Naive thymus-derived CD4-positive, alpha-beta T cell (primary cell): ENCODE measurements around the gene ARX. TPM values are rescaled to one million over a fixed set of nuclear protein-coding genes. Genes with fewer than 3 reads are reported as not detected.

ENCODE experiments used
- ATAC-seq: fragments of 150-1000 bp; cut with Tn5 transposase; 2 replicates; pipeline ENCODE4 v1.10.0; 2021; ENCODE audit warnings: mild to moderate bottlenecking, moderate library complexity
- CTCF ChIA-PET: fragments of 350-600 bp; sonication (Branson Sonifier 250); formaldehyde crosslinking; loops from one replicate; lab custom pipeline; 2021; ENCODE audit warnings: antibody characterized with exemption; lab: Charles Lee
- POLR2A ChIA-PET: fragments of 350-600 bp; sonication (Branson Sonifier 250); formaldehyde crosslinking; loops from one replicate; lab custom pipeline; 2021; ENCODE audit warnings: antibody characterized with exemption, inconsistent platforms; lab: Charles Lee
- DNase-seq, 9 donors: peaks; one replicate each; pipeline versions ENCODE4 v3.0.0 to v3.0.0-alpha.2; 2020 to 2022; ENCODE audit warnings: mixed read lengths in 1 of 9
- H3K27ac ChIP-seq: one replicate; pipeline ENCODE4 v1.7.0; 2013; ENCODE audit warnings: mild to moderate bottlenecking, low read depth, low read length, moderate library complexity
- H3K27me3 ChIP-seq, 2 donors: one replicate each; pipeline ENCODE4 v1.7.0; 2013; ENCODE audit warnings: low read length in 2 of 2, mild to moderate bottlenecking in 2 of 2, moderate library complexity in 2 of 2; ENCODE audit not compliant: control insufficient read depth in 2 of 2, insufficient read depth in 2 of 2
- H3K36me3 ChIP-seq, 3 experiments: 1 replicate in 2 of 3; 2 replicates in 1 of 3; pipeline ENCODE4 v1.7.0; 2013; ENCODE audit warnings: low read length in 3 of 3, mild to moderate bottlenecking in 3 of 3, moderate library complexity in 1 of 3; ENCODE audit not compliant: insufficient read depth in 3 of 3, control insufficient read depth in 2 of 3
- H3K4me1 ChIP-seq, 2 donors: one replicate each; pipeline ENCODE4 v1.7.0; 2013; ENCODE audit warnings: low read length in 2 of 2, mild to moderate bottlenecking in 2 of 2, moderate library complexity in 1 of 2; ENCODE audit not compliant: control insufficient read depth in 2 of 2, insufficient read depth in 2 of 2
- H3K4me3 ChIP-seq: 2 replicates; pipeline ENCODE4 v1.7.0; 2013; ENCODE audit warnings: mild to moderate bottlenecking, low read length
- H3K9me3 ChIP-seq, 3 experiments: 1 replicate in 2 of 3; 2 replicates in 1 of 3; pipeline ENCODE4 v1.7.0; 2013; ENCODE audit warnings: low read length in 3 of 3; ENCODE audit not compliant: control insufficient read depth in 2 of 3
- H3K27ac Mint-ChIP-seq, 9 donors: one replicate each; pipeline ENCODE4 v1.8.0; 2020 to 2022; ENCODE audit warnings: mixed read lengths in 9 of 9, mild to moderate bottlenecking in 8 of 9, moderate library complexity in 5 of 9, inconsistent platforms in 2 of 9
- H3K27me3 Mint-ChIP-seq, 5 donors: one replicate each; pipeline ENCODE4 v1.8.0; 2021 to 2022; ENCODE audit warnings: mixed read lengths in 5 of 5, mild to moderate bottlenecking in 1 of 5
- H3K36me3 Mint-ChIP-seq, 5 donors: one replicate each; pipeline ENCODE4 v1.8.0; 2020 to 2022; ENCODE audit warnings: mixed read lengths in 5 of 5, mild to moderate bottlenecking in 3 of 5, inconsistent platforms in 1 of 5
- H3K4me1 Mint-ChIP-seq, 7 donors: one replicate each; pipeline ENCODE4 v1.8.0; 2020 to 2022; ENCODE audit warnings: mixed read lengths in 7 of 7, mild to moderate bottlenecking in 3 of 7, inconsistent platforms in 1 of 7
- H3K4me3 Mint-ChIP-seq, 10 donors: one replicate each; pipeline ENCODE4 v1.8.0; 2020 to 2022; ENCODE audit warnings: mild to moderate bottlenecking in 10 of 10, mixed read lengths in 10 of 10, moderate library complexity in 6 of 10, inconsistent platforms in 2 of 10
- H3K9me3 Mint-ChIP-seq, 11 donors: one replicate each; pipeline ENCODE4 v1.8.0; 2020 to 2022; ENCODE audit warnings: mixed read lengths in 11 of 11, mild to moderate bottlenecking in 4 of 11, inconsistent platforms in 1 of 11, moderate library complexity in 1 of 11
- intact Hi-C, 2 donors: fragments of 100-400 bp; cut with micrococcal nuclease; formaldehyde crosslinking; loops; one replicate each; pipeline ENCODE4 v1.15.1; 2023
- polyA plus RNA-seq, 2 donors: library from polyadenylated mRNA; unstranded; fragments of 300-500 nt; fragmentation: Illumina TruSeq; gene quantifications; one replicate each; pipeline ENCODE4 v1.2.3, GENCODE V29; 2021
- total RNA-seq, 6 experiments: library from RNA in 5 of 6; stranded (reverse) in 5 of 6; gene quantifications; 1 replicate in 5 of 6; 2 replicates in 1 of 6; pipeline ENCODE4 v1.2.3 and lab custom pipeline; 2021 to 2026

The ARX gene
- total and polyA plus RNA-seq, 7 experiments from 2014 or later = not detected

GRCh38 chrX:24969812-24970211 lies 46.0 kb downstream of the ARX start:
- Mint-ChIP-seq H3K36me3 (peaks cover 0 to 17% (median 6%) of the 10 kb centered on the region in 5 donors), H3K27me3 (no peaks in the 10 kb centered on the region), H3K27ac (no peak overlapping the region), H3K9me3 (peaks cover 0 to 2% (median 0%) of the 10 kb centered on the region in 11 donors), H3K4me3 (no peak overlapping the region), H3K4me1 (no peaks in the 10 kb centered on the region)
- Histone ChIP-seq H3K36me3 (no peaks in the 10 kb centered on the region), H3K4me1 (no peaks in the 10 kb centered on the region), H3K27ac (no peak overlapping the region), H3K27me3 (no peaks in the 10 kb centered on the region), H3K9me3 (no peaks in the 10 kb centered on the region), H3K4me3 (no peak overlapping the region)
- intact Hi-C loops = no loop called here
- ChIA-PET POLR2A (no interaction called here), CTCF (no interaction called here)
- DNase-seq (no peak), ATAC-seq (no peak)

- no peak for ATAC-seq
- Mint-ChIP-seq H3K4me1 (no peaks in the 10 kb centered on the region), H3K9me3 (peaks cover 0 to 2% (median 0%) of the 10 kb centered on the region in 11 donors), H3K36me3 (peaks cover 0 to 13% (median 6%) of the 10 kb centered on the region in 5 donors), H3K4me3 (no peak overlapping the region), H3K27ac (no peak overlapping the region), H3K27me3 (no peaks in the 10 kb centered on the region)
- ChIA-PET POLR2A (no interaction called here), CTCF (no interaction called here)
- Histone ChIP-seq H3K4me3 (no peak overlapping the region), H3K27ac (no peak overlapping the region), H3K27me3 (no peaks in the 10 kb centered on the region), H3K36me3 (no peaks in the 10 kb centered on the region), H3K4me1 (no peaks in the 10 kb centered on the region), H3K9me3 (no peaks in the 10 kb centered on the region)
- intact Hi-C loops = no loop called here
- no peak for DNase-seq
Observed at GRCh38 chrX:24965372-24965771, 50.4 kb downstream of the ARX start.

DNA sequence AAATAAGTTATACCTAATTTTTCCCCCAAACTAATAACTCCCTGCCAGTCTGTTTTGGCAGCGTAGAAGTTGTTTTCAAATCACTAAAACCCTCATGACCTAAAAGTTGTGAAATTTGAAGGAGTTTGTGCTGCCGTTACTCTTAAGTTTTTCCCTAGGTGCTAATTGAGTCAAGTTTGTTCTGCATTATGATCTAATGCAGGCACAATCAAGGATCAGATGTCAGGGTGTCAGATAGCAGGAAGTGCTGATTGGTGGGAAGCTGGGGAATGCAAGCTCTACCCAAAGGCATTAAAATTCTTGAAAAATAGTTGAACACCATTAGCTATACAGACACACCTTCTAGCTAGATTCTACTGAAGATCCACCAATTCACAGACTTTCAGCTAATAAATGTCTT lies 51.9 kb downstream of the ARX start:
- no peaks in the 10 kb centered on the region for H3K27me3 ChIP-seq

DNA sequence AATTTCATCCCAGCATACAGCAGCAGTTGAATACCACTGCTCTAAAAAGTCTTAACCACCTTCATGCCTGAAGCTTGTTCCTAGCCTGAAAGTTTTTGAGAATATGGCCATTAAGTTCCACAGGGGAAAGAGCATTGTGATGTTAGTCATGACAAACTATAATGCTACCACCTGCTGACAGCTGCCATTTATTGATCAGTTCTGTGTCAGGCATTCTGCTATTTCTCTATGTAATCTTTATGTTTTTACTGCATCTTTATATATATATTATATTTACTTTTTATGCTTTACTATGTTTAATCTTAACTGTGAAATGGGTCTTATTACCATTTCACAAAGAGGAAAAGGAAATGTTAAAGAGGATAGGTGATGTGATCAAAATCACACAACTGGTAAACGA lies 54.0 kb downstream of the ARX start:
- Mint-ChIP-seq H3K36me3 (peaks cover 0 to 8% (median 5%) of the 10 kb centered on the region in 5 donors), H3K27me3 (no peaks in the 10 kb centered on the region), H3K4me3 (no peak overlapping the region), H3K27ac (no peak overlapping the region), H3K9me3 (no peaks in the 10 kb centered on the region), H3K4me1 (no peaks in the 10 kb centered on the region)
- CTCF ChIA-PET = no interaction called here
- DNase-seq = no peak
- Histone ChIP-seq H3K27me3 (no peaks in the 10 kb centered on the region), H3K4me3 (no peak overlapping the region), H3K27ac (no peak overlapping the region), H3K36me3 (no peaks in the 10 kb centered on the region), H3K9me3 (no peaks in the 10 kb centered on the region), H3K4me1 (no peaks in the 10 kb centered on the region)
- intact Hi-C loops = no loop called here
- POLR2A ChIA-PET = no interaction called here
- ATAC-seq = no peak

More for the DNA sequence above, 51.9 kb downstream of the ARX start:
- Mint-ChIP-seq H3K36me3 (peaks cover 0 to 12% (median 7%) of the 10 kb centered on the region in 5 donors), H3K9me3 (peaks cover 0 to 2% (median 0%) of the 10 kb centered on the region in 11 donors), H3K4me1 (no peaks in the 10 kb centered on the region), H3K4me3 (no peak overlapping the region), H3K27me3 (no peaks in the 10 kb centered on the region), H3K27ac (no peak overlapping the region)
- Histone ChIP-seq H3K4me3 (no peak overlapping the region), H3K27ac (no peak overlapping the region), H3K36me3 (no peaks in the 10 kb centered on the region), H3K9me3 (no peaks in the 10 kb centered on the region), H3K4me1 (no peaks in the 10 kb centered on the region)
- DNase-seq (no peak), ATAC-seq (no peak)
- ChIA-PET CTCF (no interaction called here), POLR2A (no interaction called here)
- intact Hi-C loops = no loop called here

DNA sequence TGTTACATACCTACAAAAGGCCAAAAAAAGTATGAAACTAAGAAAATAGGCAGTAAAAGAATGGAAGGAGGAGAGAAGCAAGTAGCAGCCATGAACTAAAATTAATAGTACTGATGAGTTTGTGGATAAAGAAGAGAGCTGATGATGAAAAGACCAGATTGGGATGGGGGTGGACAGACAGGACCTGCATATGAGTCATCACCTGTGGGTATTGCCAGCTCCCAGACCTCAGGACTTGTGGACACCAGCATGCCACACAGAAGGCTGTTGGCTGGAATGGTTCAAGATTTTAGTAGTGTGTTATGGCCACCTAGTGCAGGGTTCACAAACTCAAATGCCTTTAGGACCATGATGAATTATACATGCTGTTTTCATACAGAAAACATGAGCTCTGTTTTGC lies 58.9 kb downstream of the ARX start:
- no peaks in the 10 kb centered on the region for H3K27me3 Mint-ChIP-seq
- intact Hi-C loops = no loop called here
- no peak overlapping the region for H3K4me3 Mint-ChIP-seq
- no peaks in the 10 kb centered on the region for H3K9me3 Mint-ChIP-seq
- no peaks in the 10 kb centered on the region for H3K4me1 Mint-ChIP-seq
- H3K36me3 ChIP-seq = no peaks in the 10 kb centered on the region
- no peak overlapping the region for H3K4me3 ChIP-seq
- no peaks in the 10 kb centered on the region for H3K27me3 ChIP-seq
- peaks cover 0 to 7% (median 3%) of the 10 kb centered on the region in 5 donors for H3K36me3 Mint-ChIP-seq
- ATAC-seq = no peak
- H3K27ac Mint-ChIP-seq = no peak overlapping the region
- ChIA-PET POLR2A (no interaction called here), CTCF (no interaction called here)
- no peak overlapping the region for H3K27ac ChIP-seq
- no peak for DNase-seq
- H3K4me1 ChIP-seq = no peaks in the 10 kb centered on the region
- no peaks in the 10 kb centered on the region for H3K9me3 ChIP-seq

DNA sequence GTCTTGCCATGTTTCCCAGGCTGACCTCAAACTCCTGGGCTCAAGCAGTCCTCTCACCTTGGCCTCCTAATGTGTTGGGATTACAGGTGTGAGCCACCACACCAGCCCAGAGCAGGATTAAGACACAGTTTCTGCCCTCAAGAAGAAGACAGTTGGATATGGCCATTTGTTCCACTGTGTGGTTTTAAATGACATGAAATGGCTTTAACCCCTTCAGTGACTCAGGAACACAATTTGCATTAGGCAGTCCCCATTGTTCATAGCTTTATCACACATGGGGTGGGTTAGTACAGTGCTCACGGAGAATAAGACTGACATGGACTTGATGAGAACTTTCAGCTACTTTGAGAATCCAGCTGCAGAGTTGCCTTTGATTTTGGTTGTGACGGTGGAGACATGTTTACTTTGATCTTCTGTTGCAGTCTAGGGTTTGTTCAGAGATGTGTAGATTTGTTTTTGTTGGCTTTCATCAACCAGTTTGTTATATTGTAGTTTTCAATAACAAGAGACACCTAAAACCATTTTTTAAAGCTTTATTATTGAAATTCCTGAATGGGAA lies 60.3 kb downstream of the ARX start:
- no peaks in the 10 kb centered on the region for H3K27me3 ChIP-seq
- H3K9me3 ChIP-seq = no peaks in the 10 kb centered on the region
- no peaks in the 10 kb centered on the region for H3K4me1 ChIP-seq
- ATAC-seq (no peak), DNase-seq (no peak)
- Mint-ChIP-seq H3K27me3 (no peaks in the 10 kb centered on the region), H3K9me3 (no peaks in the 10 kb centered on the region), H3K27ac (no peak overlapping the region), H3K36me3 (peaks cover 0 to 7% (median 3%) of the 10 kb centered on the region in 5 donors), H3K4me3 (no peak overlapping the region), H3K4me1 (no peaks in the 10 kb centered on the region)
- no peak overlapping the region for H3K27ac ChIP-seq
- H3K36me3 ChIP-seq = no peaks in the 10 kb centered on the region
- ChIA-PET CTCF (interaction anchor here (0.6 kb wide), 1 partner anchor 1730 kb away, joined by 5 read pairs; no protein-coding TSS in a partner anchor), POLR2A (no interaction called here)
- intact Hi-C loops = no loop called here
- no peak overlapping the region for H3K4me3 ChIP-seq

DNA sequence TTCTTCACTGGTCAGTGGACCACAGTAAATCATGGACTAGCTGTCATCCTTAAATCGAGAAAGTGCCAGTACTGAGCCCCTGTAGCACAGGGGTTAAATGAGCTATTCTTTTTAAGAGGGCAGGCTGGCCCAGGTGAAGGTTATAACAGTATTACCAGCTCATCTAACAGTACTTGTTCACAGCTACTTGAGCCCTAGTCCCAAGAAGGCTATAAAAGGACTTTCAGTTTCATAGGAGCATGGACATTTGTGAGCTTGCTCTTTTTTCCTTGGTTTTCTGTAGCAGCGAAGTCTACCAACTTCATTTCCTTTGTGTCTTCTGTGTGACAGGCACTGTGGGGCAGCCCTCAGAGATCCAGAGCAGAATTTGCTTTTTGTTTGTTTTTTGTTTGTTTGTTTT lies 61.0 kb downstream of the ARX start:
- CTCF ChIA-PET = no interaction called here
- no peak overlapping the region for H3K4me3 Mint-ChIP-seq
- POLR2A ChIA-PET = no interaction called here

More for the DNA sequence above, 61.0 kb downstream of the ARX start:
- Histone ChIP-seq H3K9me3 (no peaks in the 10 kb centered on the region), H3K27me3 (no peaks in the 10 kb centered on the region), H3K27ac (no peak overlapping the region), H3K4me1 (no peaks in the 10 kb centered on the region), H3K4me3 (no peak overlapping the region), H3K36me3 (no peaks in the 10 kb centered on the region)
- Mint-ChIP-seq H3K4me1 (no peaks in the 10 kb centered on the region), H3K36me3 (peaks cover 0 to 7% (median 3%) of the 10 kb centered on the region in 5 donors), H3K27me3 (no peaks in the 10 kb centered on the region), H3K9me3 (no peaks in the 10 kb centered on the region), H3K27ac (no peak overlapping the region)
- DNase-seq (no peak), ATAC-seq (no peak)
- intact Hi-C loops = no loop called here
